Hypothalamus (tissue), 51 donors: ENCODE measurements around the gene ATP1A2.
"Not testable (repeated sequence)": the region's sequence is repeated elsewhere in the genome, so short reads cannot be mapped to it uniquely, and the experiment has no call there.

ENCODE experiments used
- DNase-seq, 51 donors: peaks; one replicate each; lab custom pipeline; 2025; lab: John Stamatoyannopoulos, UW

Gene ATP1A2

DNA sequence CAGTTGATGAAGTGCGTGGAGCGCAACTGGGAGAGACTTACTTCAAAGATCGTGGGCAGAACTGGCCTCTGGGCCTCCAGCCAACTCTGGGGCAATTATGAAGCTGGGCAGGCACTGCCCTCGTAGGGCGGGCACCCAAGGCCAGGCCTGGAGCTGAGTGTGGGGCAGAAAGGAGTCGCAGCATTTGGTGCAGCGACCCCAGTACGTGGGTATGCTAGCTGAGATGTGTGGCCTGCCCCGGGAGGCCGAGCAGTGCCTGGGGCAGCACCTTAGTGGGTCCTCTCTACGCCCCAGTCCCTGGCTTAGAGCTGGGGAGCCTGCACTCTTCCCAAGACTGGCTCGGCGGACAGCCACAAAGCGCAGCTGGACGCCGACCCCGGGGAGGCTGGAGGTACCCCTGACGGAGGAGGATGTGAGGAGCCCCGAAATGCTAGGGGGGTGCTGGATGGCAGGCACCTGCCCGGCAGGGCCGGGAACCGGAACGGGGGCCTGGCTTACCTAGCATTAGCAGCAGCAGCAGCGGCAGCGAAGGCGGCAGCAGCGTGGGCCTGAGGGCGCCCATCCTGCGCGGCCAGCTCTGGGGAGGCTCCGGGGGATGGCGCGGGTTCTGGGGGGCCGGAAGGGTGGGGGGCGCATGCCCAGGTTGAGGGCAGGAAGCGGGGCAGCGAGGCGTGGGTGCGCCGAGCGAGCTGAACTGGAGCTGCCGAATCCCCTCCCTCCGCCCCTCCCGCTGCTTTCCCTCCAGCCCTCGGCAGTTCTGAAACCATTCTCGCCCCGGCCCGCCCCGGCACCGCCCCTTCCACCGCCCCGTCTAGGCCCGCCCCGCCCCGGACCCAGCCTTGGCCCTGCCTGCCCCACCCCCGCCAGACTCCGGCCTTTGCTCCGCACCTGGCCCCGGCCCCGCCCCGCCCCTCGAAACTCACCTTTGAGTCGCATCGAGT is 17.4 kb upstream of the ATP1A2 start, which contains the start of gene IGSF8:
Gene IGSF8, minus strand, starts transcription at position 709 of the 941 bp plus-strand sequence. Its CDS starts 147 bp downstream, at position 562.
- peak in 50 of 51 donors; percentile 48 to 98 (median 92) for DNase-seq

DNA sequence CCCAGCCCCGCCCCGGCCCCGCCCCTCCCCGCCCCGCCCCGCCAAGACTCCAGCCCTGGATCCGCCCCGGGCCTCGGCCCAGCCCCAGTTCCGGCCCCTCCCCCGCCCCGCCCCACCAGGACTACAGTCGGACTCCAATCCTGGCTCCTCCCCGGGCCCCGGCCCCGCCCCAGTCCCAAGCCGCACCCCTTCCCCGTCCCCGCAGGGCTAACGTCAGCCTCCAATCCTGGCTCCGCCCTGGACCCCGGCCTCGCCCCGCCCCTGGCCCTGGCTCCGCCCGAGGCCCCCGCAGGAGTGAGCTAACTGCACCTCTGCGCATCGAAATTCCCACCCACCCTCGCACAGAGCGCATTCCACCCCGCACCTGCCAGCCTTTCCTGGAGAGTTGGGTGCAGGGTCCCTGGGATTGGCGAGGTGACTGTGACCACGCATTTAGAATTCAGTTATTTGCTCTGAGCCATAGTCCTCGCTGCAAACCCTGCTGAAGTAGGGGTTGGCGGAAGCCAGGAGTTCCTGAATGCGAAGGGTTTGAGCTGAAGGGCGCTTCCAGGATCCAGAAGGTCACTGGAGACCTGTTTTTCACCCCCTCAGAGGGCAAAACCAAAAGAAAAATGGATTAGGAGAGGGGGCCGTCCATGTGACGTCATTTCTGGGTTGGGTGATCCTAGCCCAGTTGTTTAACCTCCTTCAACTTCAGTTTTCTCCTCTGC is 16.6 kb upstream of the ATP1A2 start:
- DNase-seq, result peak; percentile 64 to 100 (median 96)

DNA sequence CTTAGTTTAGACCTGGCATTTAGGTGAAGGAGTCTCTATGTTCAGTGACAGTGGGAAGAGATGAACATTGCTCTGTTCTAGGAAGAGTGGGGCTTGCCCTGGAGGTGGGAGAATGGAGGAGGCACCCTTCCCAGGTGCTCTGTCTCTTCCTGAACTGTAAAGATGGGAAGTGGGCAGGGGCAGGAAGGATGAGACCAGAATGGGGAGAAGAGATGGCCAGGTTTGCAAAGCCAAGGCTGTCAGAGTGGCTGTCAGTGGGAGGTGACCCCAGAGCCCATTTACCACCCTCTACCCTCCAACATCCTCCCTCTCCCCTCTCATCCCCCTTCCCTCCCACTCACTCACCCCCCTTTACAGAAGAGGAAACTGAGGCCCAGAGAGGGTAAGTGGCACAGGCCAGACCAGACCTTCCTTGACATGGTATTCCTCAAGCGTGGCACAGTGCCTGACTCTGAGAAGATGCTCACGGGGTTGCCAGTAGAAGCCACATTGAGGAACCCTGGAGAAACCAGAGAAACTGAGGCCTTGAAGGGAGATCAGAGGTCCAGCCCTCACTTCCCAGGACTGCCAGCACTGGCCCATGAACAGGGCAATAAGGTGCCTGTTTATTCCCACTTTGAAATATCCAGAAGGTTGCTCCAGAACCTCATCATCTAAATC is 15.7 kb upstream of the ATP1A2 start:
- no peak for DNase-seq

DNA sequence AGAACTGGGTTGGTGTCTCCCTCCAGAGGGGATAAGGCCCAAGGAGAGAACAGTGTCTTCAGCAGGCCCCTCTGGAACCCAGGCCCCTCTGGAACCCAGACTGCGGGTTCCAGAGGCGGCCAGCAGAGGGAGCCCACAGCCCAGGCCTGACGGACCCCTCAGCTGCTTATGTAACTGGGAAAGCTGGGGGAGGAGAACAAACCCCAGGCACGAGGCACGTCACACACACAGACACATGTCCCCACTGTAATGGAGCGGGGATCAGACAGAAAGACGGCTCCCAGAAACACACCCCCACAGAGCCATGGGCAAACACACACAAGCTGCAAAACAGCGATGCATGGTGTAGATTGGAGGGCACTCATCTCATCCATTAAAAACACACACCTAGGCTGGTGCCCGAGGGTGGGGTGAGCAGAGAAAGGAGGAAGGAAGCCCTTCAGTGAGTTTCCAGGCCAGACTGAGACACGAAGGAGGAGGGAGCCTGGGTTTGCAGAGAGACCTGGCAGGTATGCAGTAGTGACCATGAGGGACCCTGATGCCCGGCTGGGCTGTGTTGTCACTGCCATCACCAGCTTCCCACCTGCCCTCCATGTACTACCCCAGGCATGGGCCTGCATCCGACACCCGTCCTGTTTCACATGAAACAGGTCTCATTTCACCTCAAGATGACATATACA is 14.4 kb upstream of the ATP1A2 start:
- peak; percentile 33 to 92 (median 81) for DNase-seq

DNA sequence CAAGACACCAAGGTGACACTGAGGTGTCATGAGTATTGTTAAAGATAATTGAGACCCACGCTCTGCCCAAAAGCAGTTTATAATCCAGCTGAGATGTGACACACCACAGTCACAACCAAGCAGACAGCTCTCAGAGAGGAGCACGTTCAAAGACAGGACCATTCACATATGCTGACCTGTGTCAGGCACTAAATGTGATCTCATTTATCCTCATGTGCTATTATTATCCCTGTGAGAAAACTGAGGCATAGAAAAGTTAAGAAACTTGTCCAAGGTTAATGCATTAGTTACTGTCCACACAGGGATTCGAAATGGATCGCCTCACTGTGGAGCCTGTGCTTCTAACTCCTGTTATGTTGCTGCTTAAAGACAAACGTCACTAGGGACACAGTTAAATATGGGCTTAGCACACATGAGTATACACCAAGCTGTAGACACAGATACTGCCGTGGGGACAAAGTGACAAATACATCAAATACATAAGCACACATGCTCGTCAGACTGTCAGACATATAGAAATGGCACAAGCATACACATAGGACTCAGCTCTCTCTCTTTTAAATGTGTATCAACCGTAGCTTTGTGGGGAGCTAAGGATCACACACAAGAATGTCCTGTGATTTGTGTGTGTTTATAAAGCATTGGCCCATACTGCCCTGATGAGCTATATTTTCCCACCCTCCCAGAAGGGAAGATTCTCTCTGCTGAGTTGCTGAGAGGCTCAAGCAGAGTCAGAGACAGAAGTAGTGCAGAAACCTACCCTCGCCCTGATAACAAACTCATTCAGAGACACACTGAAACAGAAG is 13.6 kb upstream of the ATP1A2 start:
- DNase-seq, result peak in 1 of 51 donors; percentile 20

DNA sequence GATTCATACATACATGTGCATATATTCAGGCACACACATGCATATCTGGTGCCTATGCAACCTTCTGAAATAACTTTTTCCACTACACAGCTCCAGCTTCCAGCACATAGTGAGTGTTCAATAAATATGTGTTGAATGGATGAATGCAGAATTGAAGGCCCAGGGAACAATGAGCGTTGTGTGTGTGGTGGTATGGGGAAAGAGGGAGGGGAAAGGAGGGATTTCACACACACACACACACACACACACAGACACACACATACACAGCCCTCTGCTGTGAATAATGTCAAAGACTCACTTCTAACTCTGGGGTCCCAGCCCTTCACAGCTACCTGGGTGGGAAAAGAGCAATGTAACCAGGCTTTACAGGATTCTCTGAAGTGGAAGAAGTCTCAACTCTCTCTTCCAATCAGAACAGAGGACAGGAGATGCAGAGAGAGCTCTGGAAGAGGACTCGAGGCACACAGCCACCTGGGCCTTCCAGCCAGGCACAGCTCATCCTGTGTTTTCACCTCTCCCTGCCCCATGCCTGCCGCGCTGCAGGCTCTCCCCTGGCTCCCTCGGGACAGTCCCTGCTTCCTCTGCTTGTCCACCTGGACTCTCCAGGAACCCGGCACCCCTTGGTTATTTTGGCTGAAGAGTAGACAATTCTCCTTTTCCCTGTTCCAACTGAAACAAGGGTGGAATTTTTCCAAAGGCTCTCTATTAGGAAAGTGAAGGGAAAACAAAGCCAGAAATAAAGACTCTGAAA is 11.7 kb upstream of the ATP1A2 start:
- DNase-seq, result peak in 8 of 51 donors; percentile 17 to 45 (median 33)

DNA sequence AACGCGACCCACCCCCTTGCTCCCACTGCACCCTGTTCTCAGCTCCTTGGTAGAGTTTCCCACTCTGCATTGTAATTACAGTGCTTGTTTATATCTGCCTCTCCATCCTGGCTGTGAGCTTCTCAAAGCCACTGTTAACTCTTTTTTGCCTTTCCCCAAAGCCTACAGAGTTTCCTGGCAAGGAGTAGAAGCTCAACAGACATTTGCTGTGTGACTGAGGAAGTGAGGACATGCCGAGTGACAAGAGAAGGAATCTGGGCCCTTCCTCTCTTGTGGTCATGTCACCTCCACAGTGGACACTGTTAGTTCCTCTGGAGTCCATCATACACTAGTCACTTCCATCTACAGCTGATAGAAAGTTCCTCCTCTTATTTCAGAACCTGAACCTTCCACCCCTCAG is 11.1 kb upstream of the ATP1A2 start:
- DNase-seq, result peak in 2 of 51 donors; percentile 19 to 25

DNA sequence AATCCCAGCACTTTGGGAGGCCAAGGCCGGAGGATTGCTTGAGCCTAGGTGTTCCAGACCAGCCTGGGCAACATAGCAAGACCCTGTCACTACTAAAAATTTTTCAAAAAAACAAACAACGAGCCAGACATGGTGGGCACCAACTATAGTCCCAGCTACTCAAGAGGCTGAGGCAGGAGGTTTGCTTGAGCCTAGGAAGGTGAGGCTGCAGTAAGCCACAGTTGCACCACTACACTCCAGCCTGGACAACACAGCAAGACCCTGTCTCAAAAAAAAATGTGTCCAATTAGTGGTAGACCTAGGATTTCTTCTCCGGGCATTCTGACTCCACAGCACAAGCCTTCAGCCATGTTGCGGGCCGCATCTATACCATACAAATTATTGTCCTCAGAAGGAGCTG is 10.4 kb upstream of the ATP1A2 start:
- DNase-seq, result no peak

DNA sequence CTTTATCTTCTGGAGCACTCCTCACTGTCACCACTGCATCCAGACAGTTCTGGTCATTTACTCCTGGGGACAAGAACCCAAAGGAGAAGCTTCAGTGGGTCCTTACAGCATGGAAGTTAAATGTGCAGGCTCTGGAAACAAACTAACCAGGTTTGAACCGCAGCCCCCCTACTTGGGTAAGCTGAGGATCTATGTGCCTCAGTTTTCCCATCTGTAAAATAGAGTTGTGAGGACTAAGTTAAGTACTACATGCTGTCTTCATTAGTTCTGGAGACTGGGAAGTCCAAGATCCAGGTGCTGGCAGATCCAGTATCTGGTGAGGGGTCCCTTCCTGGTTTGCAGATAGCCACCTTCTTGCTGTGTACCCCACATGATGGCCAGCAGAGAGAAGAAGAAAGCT is 8.0 kb upstream of the ATP1A2 start:
- DNase-seq, result no peak

DNA sequence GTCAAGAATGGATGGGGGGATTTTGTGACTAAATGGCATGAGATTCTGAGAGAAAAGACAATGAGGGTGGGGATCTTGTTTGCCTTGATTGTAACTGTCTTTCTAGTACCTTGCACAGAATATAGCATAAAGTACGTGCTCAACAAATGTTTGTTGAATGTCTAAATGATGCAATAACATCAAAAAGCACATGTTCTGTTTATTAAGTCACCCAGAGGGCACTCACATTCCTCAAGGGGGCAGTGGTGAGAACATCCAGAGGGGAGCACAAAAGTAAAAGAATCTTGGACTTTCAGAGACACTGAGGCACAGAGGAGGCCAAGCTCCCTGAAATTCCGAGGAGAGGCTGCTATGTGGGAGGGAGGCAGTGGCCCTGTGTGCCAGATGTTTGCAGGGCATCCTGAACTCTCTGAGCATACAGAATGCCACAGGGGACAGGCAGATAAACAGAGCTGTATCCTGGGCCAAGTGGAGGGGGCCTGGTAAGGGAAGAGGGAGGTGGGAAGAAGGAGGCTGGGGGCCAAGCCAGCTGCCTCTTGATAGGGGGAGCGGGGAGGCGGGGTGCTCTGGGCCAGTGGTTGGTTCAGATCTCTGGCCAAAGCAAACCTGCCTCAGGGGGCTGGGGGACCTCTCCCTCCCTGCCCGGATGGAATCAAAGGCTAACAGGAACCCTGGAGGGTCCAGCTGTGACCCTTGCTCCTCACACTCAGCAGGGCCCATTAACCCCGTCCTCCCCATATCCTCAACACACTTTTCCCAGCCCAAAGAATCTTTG is 6.5 kb upstream of the ATP1A2 start:
- peak in 7 of 51 donors; percentile 14 to 41 (median 23) for DNase-seq

DNA sequence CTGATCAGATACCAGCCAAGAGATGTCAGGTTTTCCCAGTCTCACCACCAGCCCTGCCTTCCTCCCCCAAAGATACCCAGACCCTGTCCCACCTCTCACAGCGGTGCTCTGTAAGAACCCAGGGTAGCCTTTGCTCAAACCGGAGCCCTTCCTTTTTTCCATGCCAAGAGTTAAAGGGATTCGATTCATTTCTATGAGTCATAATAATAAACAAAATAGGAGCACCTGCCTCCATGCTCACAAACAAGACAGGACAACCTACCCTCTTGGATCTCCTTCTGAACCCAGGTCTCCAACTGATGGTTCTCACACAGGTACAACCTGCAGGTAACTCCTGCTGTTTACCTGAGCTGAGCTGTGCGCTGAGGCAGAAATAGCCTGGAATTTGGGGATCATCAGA is 5.9 kb upstream of the ATP1A2 start:
- no peak for DNase-seq

DNA sequence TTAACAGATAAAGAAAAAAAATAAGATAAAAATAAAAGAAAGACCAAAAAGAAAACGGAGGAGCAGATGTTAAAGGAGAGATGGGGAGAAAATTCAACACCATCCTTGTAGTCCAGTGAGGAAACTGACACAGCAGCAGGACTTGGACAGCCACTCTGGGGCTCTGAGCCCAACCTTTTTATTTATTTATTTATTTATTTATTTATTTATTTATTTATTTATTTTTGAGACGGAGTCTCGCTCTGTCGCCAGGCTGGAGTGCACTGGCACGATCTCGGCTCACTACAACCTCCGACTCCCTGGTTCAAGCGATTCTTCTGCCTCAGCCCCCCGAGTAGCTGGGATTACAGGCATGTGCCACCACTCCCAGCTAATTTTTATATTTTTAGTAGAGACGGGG is 4.1 kb upstream of the ATP1A2 start:
- not testable (repeated sequence) for DNase-seq

DNA sequence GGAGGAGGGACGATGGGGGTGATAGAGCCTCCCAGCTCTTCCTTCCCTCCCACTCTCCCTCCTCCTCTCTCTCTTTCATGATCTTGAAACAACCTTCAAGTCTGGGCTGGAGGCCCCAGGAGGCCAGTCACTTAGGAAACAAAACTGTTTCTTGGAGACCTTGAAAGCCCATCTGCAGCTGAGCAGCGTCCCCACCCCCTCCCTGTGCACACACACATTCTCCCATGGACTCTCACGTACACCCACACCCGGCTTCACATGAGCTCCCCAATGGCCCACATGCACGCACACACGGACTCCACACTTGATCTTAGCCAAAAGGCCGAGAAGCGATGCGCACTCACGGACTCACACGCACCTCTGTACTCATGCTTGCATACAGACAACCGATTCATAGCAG is 3.2 kb upstream of the ATP1A2 start:
- peak in 8 of 51 donors; percentile 10 to 39 (median 28) for DNase-seq

DNA sequence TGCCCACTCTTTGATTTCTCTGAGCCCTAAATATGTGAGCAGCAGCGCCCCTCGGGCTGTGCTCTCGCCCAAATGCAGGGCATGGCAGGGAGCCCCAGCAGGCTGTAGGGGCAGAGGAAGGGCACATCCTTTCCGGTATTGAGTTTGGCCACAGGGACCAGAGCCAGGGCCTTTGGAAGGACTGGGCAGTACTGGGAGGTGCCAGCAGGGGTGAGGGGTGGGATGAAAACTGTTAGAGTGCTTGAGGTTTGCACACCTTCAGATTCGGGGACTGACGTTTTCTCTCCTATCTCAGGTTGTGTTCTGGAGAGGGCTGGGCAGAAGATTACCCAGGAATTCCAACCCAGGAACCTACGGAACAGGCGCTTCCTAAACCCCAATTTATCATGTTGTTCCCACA is 2.2 kb upstream of the ATP1A2 start:
- peak in 2 of 51 donors; percentile 14 to 41 for DNase-seq

DNA sequence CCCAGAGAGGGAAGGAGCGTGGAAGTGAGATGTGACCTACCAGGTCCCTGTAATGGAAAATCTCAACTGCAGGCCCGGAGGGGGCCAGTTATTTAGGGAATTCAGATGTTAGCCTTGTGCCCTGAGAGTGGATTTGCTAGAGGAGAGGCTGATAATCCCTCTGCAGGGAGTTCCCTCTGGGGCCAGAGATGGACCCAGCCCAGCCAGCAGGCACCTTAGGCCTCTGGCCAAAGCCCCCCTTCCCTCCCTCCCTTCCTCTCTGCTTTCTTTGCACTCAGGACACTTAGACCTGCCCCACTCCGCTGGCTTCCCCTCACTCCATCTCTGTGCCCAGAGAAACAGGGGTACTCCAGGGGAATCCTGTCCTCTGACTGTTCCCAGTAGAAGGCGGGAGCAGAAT is 1.5 kb upstream of the ATP1A2 start:
- peak in 26 of 51 donors; percentile 17 to 74 (median 46) for DNase-seq

DNA sequence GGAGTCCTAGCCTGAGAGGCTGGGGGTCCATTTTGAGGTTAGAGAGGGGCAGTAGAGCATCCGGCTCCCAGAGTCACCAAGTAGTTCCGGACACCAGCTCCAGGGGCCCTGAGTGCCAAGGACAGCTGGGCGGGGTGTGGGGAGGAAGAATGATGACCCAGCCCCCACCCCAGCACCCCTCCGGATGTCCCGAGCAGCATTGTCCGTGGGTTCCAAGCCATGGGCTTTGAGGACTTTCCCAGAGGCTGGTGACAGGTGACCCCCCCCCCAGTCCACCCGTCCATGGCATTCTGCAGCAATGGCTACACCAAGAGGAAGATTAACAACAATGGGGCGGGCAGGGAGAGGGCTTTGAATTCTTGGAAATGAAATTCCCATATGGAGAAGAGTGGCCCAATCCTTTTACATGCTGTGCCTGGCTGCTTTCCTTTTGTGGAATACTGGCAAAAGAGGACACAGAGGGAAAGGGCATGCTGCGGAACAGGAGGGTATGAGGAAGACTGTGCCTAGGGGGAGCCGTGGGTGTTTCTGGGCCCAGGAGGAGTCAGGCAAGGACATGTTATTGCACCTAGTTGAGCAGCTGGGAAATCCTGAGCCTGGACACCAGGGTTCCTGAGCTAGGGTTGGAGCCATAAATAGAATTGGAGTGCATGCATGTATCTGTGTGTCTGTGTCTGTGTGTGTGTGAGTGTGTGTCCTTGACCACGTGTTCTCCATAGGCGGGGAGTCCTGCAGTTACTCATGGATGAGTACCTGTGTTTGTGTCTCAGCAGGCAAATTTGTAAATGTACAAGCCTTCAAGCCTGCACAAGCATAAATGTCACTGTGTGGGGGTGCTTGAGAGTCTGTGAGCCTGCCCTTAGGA is 956 bp downstream of the ATP1A2 start:
- peak in 4 of 51 donors; percentile 23 to 57 (median 36) for DNase-seq

DNA sequence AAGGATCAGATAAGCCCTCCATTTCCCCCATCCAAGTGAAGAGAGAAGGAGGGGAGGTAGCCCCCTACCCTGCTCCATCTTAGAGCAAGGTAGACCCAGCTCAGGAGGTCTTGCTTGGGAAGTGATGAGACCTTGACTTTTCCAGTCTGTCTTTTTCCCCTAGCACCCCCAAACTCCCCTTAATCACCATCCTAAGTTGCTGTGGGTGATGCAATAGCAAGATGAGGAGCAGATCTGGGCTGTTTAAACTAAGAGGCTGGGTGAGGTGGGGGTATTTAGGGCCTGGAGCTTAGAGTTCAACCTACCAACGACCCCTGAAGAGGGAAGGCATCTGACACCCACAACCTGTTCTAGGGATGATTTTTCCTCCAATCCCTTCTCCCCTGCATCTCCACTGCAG is 1.7 kb downstream of the ATP1A2 start:
- no peak for DNase-seq
